Measurements from ENCODE around the gene SLC25A30.

SLC25A30 gene

GRCh38 chr13:45456196-45456972 is 38.2 kb upstream of the SLC25A30 start:
- H3K27me3 ChIP-seq = no peaks in the 10 kb centered on the region
- H3K9me3 ChIP-seq = no peaks in the 10 kb centered on the region
- H3K27ac ChIP-seq = no peak overlapping the region
- H3K36me3 ChIP-seq = no peaks in the 10 kb centered on the region
- TF ChIP-seq, protein P1, sequence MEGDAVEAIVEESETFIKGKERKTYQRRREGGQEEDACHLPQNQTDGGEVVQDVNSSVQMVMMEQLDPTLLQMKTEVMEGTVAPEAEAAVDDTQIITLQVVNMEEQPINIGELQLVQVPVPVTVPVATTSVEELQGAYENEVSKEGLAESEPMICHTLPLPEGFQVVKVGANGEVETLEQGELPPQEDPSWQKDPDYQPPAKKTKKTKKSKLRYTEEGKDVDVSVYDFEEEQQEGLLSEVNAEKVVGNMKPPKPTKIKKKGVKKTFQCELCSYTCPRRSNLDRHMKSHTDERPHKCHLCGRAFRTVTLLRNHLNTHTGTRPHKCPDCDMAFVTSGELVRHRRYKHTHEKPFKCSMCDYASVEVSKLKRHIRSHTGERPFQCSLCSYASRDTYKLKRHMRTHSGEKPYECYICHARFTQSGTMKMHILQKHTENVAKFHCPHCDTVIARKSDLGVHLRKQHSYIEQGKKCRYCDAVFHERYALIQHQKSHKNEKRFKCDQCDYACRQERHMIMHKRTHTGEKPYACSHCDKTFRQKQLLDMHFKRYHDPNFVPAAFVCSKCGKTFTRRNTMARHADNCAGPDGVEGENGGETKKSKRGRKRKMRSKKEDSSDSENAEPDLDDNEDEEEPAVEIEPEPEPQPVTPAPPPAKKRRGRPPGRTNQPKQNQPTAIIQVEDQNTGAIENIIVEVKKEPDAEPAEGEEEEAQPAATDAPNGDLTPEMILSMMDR (IDR thresholded peaks at IDR 0.05) = no peak
- H3K4me3 ChIP-seq (ENCODE audit: low read depth in 1 of 2, low read length in 1 of 2) = no peak overlapping the region
- no peaks in the 10 kb centered on the region for H3K4me1 ChIP-seq (ENCODE audit: control insufficient read depth in 1 of 2, insufficient read depth in 1 of 2, low read depth in 1 of 2, low read length in 1 of 2)

DNA sequence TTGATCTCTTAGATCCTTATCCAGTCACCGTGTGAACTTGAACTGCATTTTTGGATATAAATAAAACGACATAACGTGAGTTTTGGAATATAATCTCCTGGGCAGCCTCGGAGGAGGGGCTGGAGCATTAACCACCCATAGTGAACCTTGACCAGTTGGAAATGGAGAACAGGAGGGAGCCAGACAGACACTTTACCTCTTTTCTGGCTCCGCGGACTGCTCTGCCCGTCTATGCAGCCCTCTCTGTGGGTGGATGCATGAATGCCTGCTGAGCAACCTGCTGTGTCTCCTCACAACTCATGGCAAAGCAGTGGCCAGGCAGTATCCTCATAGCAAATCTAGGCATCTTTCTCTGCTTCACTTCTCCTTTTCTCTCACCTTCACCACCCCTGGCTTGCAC is 36.0 kb upstream of the SLC25A30 start:
- no peaks in the 10 kb centered on the region for H3K4me1 ChIP-seq (ENCODE audit: control insufficient read depth in 1 of 2, insufficient read depth in 1 of 2, low read depth in 1 of 2, low read length in 1 of 2)
- H3K36me3 ChIP-seq = no peaks in the 10 kb centered on the region
- no peak overlapping the region for H3K27ac ChIP-seq
- no peaks in the 10 kb centered on the region for H3K27me3 ChIP-seq
- TF ChIP-seq, protein P1 (IDR thresholded peaks at IDR 0.05) = no peak
- no peaks in the 10 kb centered on the region for H3K9me3 ChIP-seq
- H3K4me3 ChIP-seq (ENCODE audit: low read depth in 1 of 2, low read length in 1 of 2) = no peak overlapping the region

- no peaks in the 10 kb centered on the region for H3K27me3 ChIP-seq
- H3K4me3 ChIP-seq (ENCODE audit: low read depth in 1 of 2, low read length in 1 of 2) = no peak overlapping the region
- TF ChIP-seq, protein P1 (IDR thresholded peaks at IDR 0.05) = no peak
- H3K27ac ChIP-seq = no peak overlapping the region
- H3K9me3 ChIP-seq = no peaks in the 10 kb centered on the region
- no peaks in the 10 kb centered on the region for H3K36me3 ChIP-seq
- H3K4me1 ChIP-seq (ENCODE audit: control insufficient read depth in 1 of 2, insufficient read depth in 1 of 2, low read depth in 1 of 2, low read length in 1 of 2) = no peaks in the 10 kb centered on the region
These were observed 33.1 kb upstream of the SLC25A30 start for GRCh38 chr13:45451282-45451681.

DNA sequence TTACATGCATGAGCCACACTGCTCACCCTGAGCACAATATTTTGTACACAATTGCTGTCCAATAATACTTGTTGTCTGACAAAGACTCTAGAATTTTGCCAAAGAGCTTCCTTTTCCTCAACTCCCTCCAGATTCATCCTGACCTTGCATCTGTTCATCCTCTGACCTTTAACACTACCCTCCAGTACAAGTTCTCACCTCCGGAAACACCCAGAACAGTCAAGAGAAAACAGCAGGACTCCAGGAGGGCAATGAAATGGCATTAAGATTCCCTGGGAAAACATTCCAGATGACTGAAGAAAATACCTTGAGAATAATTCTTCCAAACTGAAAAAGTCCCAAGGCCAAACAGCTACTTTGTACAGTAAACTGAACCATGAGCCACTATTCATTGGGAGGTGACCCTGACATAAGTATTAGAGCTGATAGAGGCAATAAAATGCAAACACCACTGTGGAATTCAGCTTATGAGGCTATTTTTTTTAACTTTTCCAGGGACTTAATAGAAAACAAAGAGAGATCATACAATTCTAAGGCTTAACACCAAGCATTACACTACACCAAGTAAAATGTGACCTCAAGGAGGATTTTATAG is 30.9 kb upstream of the SLC25A30 start:
- Histone ChIP-seq H3K9me3 (no peaks in the 10 kb centered on the region), H3K4me1 (ENCODE audit: control insufficient read depth in 1 of 2, insufficient read depth in 1 of 2, low read depth in 1 of 2, low read length in 1 of 2) (no peaks in the 10 kb centered on the region), H3K27me3 (no peaks in the 10 kb centered on the region), H3K36me3 (no peaks in the 10 kb centered on the region), H3K27ac (no peak overlapping the region), H3K4me3 (ENCODE audit: low read depth in 1 of 2, low read length in 1 of 2) (no peak overlapping the region)
- TF ChIP-seq, protein P1 (IDR thresholded peaks at IDR 0.05) = no peak

GRCh38 chr13:45447050-45447661 is 29.0 kb upstream of the SLC25A30 start:
- H3K4me3 ChIP-seq (ENCODE audit: low read depth in 1 of 2, low read length in 1 of 2) = no peak overlapping the region
- no peak overlapping the region for H3K27ac ChIP-seq
- TF ChIP-seq, protein P1 (IDR thresholded peaks at IDR 0.05) = no peak
- H3K4me1 ChIP-seq (ENCODE audit: control insufficient read depth in 1 of 2, insufficient read depth in 1 of 2, low read depth in 1 of 2, low read length in 1 of 2) = no peaks in the 10 kb centered on the region
- H3K27me3 ChIP-seq = no peaks in the 10 kb centered on the region
- no peaks in the 10 kb centered on the region for H3K9me3 ChIP-seq
- no peaks in the 10 kb centered on the region for H3K36me3 ChIP-seq
